GM21717 (cell line): ENCODE results near the gene VTA1.
"Not testable (repeated sequence)": the region's sequence is repeated elsewhere in the genome, so short reads cannot be mapped to it uniquely, and the experiment has no call there.

Source experiments
- ATAC-seq: cut with Tn5 transposase; IDR thresholded peaks from one replicate; pipeline ENCODE4 v1.9.1; 2021; ENCODE audit warnings: mild to moderate bottlenecking, moderate library complexity; ENCODE audit not compliant: unreplicated experiment

VTA1 gene

DNA sequence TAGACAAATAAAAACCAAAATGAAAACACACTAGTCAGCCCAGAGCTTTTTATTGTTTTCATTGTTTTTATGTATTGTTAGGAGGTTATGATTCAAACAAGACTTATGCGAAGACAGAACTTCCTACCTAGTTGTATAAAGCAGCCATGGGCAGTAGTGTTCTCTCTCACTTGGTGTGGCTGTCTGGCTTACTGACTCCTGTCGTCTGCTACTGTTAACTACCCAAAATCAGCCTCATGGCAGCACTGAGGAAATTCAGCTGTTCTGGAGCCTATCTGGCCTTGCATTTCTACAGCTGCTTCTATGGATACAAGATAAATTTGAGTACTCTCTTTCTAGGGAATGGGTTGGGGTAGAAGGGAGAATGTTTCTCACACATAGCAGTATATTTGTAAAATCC is 20.4 kb downstream of the VTA1 start:
- ATAC-seq, result no peak

DNA sequence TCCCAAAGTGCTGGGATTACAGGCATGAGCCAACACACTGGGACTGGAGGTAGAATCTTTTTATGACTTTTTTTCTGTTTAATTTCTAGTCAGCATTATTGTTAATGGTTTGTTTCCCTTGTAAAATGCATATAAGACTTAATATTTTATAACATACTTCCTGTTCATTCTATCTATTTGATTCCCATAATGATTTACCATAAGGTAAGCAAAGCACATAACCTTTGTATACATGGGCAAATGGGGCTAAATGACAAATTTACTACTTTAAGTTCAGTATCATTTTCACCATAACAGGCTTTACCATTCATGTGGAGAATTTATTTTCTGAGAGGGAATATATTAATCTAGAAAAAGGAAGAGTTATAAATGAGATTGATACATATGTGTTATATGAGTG is 24.3 kb downstream of the VTA1 start:
- no peak for ATAC-seq

DNA sequence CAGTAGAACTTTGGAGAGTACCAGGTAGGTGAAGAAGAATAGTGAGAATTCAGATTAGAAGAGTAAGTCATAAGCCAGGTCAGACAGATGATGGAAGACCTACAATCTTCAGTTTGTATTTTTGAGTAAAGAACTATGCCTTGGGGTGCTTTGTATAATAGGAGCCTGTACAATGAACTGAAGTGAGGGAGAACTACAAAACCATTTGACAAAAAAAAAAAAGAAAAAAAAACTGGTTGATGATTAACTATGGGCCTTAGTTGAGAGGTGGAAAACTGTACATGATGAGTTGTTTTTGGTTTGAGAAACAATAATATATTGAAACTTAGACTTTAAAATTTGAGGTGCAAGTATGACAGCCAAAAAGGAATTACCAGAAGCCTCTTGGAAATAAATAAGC is 25.7 kb downstream of the VTA1 start:
- no peak for ATAC-seq

DNA sequence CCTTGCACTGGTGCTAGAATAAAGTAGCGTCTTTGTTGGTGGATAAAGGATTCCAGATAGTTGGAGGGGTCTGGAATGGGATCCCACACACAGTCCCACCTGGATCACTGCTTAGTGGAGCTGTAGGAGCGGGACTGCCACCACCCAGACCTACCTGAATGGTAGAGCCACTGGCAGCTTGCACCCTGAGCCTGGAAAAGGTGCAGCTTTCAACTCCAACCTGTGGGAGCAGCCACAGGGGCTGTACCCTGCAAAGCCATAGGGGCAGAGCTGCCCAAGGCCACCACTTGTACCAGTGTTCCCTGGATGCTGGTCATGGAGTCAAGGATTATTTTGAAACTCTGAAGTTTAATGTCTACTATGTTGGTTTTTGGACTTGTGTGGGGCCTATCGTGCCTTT is 26.9 kb downstream of the VTA1 start:
- no peak for ATAC-seq

DNA sequence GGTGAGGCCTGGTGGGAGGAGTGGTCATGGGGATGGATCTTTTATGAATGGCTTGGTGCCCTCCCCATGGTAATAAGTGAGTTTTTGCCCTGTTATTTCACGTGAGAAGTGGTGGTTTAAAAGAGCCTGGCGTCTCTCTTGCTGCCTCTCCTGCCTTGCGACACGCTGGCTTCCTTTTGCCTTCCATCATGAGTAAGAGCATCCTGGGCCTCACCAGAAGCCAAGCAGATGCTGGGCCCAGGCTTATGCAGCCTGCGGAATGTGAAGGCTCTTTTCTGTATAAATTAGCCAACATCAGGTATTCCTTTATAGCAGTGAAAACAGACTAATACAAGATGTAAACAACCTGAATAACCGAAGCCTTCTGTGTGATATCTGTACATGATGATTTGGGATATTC is 27.6 kb downstream of the VTA1 start:
- no peak for ATAC-seq

DNA sequence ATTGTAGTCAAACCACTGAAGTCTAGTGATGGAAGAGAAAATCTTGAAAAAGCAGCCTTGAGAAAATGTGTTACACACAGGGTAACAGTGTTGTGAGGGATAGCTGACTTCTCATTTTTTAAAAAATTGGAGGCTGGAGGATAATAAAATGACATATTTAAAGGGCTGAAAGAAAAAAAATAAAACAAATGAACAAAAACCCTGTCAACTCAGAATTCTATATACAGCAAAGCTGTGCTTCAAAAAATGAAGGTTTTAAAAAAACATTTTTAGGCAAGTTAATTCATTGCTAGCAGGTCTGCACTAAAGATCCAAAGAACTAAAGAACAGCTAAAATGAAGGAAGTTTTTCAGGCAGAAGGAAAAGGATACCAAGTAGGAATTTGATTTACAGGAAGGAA is 31.1 kb downstream of the VTA1 start:
- ATAC-seq, result no peak

DNA sequence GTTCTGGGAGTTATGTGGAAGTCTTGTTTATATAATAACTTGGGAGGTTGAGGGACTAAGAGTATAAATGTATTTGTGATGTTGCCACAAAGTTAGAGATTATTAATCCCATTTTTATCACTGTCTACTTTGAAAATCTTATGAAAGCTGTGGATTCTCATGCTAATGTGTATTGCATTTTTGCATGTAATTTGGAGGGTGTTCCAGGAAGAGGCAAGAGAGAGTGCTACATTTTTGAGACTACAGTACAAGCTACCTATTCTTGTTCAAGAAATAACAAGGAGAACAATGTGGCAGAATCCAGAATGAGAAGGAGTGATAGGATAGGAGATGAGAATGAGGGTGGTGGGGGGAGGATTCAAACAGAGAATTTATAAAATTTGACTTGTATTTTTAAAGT is 34.9 kb downstream of the VTA1 start:
- no peak for ATAC-seq

DNA sequence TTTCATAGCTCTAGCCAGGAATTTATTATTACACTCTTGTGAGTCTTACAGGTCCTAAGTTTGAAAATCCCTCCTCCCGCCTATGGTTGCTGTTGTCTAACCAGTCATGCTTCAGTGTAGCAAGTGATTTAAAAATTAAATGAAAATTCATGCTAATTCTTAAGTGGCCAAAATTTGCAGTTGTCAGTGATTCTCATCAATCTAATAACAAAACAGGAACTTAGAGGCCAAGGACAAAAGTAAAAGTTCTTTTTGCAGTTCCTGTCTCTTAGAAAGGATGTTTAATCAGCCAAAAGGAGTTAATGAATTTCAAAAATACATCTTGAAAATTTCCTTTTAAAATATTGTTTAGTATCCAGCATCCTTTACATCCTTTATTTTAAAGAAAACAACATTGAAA is 36.3 kb downstream of the VTA1 start:
- no peak for ATAC-seq

DNA sequence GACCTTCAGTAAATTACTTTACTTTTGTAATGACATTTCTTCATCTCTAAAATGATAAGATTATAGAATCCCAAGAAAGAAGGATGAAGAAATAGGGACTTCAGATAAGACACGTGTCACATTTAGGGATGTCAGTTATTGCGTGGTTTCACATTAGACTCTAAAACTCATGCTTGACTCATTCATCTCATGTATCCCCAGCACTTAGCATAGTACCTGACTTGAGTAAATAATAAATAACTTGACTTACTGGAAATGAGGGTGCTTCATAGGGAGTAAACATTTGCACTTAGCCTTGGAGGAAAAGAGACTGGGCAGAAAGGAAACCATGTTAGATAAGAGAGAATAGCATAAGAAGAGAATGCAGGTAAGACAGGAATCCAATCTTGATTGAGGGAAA is 37.2 kb downstream of the VTA1 start:
- no peak for ATAC-seq

DNA sequence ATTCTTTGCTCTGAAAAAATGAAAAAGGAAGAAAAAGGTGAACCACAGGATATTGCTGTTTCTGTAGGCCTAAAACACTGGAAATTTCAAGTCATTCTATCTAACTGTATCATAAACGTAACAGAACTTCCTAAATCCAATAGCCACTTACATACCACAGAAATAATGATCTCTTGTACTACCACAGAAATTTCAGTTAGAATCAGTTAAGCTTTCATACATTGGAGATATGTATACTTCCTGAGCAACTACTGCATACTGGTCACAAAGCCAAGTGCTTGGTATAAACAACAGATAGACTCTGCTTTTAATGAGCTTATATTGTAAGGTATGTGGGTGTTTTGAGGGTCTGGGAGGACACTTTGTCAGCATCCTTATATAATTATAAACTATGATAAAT is 38.6 kb downstream of the VTA1 start:
- ATAC-seq, result no peak

DNA sequence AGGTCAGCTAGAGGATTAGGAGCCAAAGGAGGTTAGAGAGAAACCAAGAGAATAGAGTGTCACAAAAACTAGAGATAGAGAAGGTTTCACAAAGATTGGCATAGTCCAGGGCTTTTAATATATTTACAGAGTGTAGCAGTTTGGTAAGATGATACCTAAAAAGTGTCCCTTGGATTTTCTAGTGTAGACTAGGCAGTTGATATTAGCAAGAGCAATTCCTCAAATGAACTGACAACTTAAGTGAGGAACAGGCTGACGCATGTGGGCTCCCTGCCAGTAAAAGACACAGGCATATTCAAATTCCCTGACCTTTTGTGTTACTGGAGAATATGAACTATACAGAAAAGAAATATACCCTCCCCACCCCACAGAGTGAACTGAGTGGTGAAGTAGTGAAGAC is 40.1 kb downstream of the VTA1 start:
- no peak for ATAC-seq

DNA sequence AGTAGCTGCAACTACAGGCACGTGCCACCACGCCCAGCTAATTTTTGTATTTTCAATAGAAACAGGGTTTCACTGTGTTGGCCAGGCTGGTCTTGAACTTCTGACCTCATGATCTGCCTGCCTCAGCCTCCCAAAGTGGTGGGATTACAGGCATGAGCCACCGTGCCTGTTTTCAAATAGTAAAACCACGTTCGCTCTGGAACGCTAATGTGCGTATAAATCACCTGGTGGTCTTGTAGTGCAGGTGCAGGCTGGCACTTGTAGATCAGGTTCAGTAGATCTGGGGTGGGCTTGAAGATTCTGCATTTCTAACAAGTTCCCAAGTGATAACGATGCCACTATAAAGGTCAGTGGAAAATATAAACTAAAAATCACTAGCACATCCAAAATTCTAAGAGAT is 41.3 kb downstream of the VTA1 start:
- ATAC-seq, result not testable (repeated sequence)

DNA sequence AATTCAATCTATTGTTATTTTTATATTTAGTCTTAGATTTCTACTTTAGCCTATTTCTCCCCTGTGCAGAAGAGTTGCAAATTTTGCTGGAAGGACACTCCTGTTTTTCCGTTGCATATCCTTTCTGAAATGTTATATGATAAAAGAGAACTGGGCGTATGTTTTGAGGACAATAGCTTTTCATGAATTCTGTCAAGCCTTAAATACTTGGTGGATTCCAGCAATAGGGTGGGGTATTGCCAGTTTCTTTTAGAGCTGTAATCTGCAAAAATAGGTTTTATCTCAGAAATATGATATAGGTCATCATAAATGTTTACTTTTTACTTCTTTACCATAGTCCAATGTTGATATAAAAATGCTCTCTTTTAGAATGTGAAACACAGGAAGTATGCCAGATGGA is 42.0 kb downstream of the VTA1 start:
- no peak for ATAC-seq

DNA sequence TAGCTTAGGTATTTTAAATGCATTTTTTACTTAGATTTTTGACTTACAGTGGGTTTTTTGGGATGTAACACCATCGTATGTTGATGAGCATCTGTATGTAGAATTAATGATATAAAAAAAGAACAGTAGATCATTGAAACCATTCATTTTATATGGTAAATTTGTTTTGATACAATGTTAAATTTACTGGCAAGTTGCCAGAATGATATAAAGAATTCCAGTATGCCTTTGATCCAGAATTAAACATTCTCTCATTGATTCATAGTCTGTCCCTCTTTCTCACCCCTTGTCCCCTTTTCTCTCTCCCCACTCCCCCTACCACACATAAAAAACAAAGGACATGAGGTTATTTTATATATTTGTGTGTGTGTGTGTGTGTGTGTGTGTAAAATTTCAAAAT is 45.3 kb downstream of the VTA1 start:
- no peak for ATAC-seq

DNA sequence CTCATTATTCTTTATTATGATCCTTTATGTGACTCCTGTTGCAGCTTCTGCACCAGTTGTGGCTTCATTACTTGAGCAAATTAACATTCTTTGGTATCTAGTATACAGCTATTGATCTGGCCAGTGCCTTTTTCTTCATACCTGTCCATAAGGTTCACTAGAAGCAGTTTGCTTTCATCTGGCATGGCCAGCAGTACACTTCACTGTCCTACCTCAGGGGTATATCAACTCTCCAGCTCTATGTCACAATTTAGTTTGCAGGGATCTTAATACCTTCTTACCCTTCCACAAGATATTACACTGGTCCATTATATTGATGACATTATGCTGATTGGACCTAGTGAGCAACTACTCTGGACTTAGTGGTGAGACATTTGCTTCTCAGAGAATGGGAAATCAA is 46.6 kb downstream of the VTA1 start:
- no peak for ATAC-seq

DNA sequence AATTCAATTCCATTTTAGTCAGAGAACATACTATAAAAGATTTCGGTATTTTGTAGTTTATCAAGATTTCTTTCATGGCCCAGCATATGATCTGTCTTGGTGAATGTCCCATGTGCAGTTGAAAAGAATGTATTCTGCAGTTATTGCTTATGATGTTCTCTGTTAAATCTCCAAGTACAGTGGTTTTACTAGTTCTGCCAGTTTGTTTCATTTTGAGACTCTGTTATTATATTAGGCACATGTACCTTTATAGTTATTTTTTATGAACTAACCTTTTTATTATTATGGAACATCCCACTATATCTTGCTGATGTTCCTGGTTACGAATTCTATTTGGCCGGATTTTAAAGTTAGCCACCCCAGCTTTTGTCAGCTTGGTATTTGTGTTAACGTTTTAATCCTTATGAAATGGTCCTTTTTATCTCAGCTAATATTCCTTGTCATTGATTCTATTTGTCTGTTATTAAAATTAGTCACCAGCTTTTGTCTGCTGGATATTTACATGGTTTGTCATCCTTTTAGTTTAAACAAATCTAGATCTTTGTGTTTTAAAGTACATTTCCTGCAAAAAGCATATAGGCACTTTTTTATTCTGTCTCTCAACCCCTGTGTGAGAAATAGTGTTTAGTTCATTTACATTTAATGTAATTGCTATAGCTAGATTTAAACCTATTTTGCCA is 48.9 kb downstream of the VTA1 start:
- no peak for ATAC-seq

DNA sequence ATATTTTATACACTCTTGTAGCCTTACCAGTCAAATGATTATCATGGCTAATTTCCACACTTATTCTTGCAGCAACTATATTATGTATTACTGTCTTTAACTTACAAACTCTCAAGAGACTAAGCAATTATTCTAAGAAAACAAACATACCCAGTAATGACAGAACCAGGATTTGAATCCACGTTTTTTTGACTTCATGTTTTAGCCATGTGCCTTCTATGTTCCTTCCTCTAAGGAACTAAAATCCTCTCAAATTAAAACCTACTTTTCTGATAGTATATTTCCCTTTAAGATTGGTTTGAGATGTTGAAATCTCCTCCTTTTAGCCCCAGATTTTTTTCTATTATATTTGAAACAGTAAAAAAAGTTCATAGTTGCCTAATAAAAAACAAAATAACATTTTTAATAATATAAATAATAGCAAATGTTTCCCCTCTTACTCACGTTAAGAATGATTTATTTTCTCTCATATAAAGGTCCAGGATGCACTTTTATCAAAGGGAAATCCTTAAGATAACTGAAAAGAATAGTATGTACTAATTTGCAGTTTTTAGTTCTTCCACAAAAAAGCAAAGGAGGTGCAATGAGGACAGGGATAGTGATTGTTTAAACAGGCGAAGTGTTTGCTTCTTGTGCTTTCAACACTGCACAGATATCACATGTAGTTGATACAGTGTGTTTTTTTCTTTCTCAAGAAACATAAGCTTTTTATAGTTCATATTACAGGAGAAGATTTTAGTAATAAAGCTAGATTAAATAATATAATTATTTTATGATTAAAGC is 54.0 kb downstream of the VTA1 start:
- ATAC-seq, result no peak

DNA sequence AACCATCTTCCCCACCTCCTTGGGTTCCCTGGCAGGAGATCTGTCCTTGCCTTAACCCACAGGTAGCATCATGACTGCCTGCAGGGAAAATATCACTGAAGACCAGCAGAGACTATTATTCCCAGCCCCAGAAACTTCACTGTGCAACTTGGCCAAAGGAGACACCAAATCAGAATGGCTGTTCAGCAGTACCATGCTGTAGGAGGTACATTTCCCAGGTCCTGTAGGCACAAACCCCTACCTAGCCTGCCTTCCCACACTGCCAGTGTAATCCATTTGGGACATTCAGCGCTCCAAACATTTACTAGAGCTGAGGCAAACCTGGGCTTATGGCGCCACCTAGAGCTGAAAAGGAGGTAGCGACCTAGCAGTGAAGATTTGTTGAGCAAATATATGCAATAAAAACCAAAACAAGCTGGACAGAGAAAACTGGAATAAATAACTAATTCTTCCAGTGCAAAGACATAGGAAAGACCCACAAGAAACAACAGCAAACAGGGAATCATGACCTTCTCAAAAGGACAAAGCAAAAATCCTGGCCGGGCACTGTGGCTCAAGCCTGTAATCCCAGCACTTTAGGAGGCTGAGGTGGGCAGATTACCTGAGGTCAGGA is 60.3 kb downstream of the VTA1 start:
- peak; percentile 62 for ATAC-seq

DNA sequence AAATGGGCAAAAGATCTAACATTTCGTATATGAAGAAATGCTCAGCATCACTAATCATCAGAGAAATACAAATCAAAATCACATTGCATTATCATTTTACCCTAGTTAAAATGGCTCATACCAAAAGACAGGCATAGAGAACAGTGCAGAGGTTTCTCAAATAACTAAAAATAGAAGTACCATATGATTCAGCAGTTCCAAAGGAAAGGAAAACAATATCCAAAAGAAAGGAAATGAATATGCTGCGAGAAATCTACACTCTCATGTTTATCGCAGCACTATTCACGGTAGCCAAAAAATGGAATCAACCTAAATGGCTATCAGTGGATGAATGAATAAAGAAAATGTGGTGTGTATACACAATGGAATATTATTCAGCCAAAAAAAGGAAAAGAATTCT is 63.5 kb downstream of the VTA1 start:
- no peak for ATAC-seq

DNA sequence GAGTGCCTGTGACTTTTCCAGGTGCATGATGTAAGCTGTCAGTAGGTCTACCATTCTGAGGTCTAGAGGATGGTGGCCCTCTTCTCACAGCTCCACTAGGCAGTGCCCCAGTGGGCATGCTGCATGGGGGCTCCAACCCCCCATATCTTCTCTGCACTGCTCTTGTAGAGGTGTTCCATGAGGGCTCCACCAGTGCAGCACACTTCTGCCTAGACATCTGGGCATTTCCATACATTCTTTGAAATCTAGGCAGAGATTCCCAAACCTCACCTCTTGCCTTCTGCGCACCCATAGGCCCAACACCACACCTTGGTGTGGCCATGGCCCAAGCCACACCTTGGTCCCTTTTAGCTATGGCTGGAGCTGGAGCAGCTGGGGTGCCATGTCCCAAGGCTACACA is 66.3 kb downstream of the VTA1 start:
- no peak for ATAC-seq

DNA sequence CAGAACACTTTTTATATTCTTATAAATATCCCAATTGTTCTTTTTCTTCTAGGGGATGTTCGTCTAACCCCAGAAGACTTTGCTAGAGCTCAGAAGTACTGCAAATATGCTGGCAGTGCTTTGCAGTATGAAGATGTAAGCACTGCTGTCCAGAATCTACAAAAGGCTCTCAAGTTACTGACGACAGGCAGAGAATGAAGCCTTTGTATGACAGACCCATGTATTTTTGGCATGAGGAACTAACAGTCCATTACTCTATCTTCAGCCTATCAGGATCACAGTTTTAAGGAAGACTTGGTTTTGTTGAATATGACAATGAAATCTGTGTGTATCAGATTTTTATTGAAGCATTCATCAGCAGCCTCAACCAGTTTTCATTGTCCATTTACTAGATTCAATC is 71.4 kb downstream of the VTA1 start:
- no peak for ATAC-seq

DNA sequence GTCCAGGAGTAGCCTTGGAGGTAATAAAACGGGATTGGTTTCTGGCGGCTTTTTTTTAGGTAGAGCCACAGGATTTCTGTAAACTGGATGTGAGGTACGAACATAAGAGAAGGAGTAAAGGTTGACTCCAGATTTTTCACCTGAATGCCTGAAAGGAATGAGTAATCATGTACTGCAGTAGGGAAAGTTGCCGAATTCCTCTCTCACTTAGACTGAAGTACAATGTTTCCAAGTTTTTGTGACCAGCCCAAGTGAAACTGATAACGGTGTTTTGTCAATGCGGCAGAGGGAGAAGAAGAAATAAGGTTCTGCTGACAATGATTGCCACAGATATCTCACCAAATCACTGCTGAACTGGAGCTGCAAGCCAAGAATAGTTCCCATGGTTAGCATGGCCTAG is 75.0 kb downstream of the VTA1 start:
- ATAC-seq, result no peak
